Gastroesophageal sphincter (tissue), 4 donors: ENCODE data around the gene RNF4. TPM values are rescaled to one million over a fixed set of nuclear protein-coding genes. Genes with fewer than 3 reads are reported as not detected.

Experiments
- ATAC-seq: fragments of 150-250 bp; one replicate; pipeline ENCODE4 v1.9.1; 2016; ENCODE audit warnings: mild to moderate bottlenecking, moderate library complexity
- H3K27ac ChIP-seq, 4 donors: fragments of 200-600 bp; sonication (generic) in 3 of 4; 1 replicate in 3 of 4; 2 replicates in 1 of 4; pipeline ENCODE4 v1.5.1; 2016 to 2019
- H3K27me3 ChIP-seq: fragments of 200-600 bp; sonication (generic); one replicate; pipeline ENCODE4 v1.5.1; 2019
- H3K36me3 ChIP-seq, 2 donors: fragments of 200-600 bp; sonication (generic); one replicate each; pipeline ENCODE4 v1.5.1; 2019; ENCODE audit warnings: control low read depth in 1 of 2
- H3K4me1 ChIP-seq, 3 donors: fragments of 200-600 bp; sonication (generic); 1 replicate in 2 of 3; 2 replicates in 1 of 3; pipeline ENCODE4 v1.5.1; 2016 to 2019; ENCODE audit warnings: control low read depth in 2 of 3
- H3K4me3 ChIP-seq, 2 donors: fragments of 200-600 bp; sonication (generic); one replicate each; pipeline ENCODE4 v1.5.1; 2019; ENCODE audit warnings: mild to moderate bottlenecking in 1 of 2, moderate library complexity in 1 of 2
- H3K9me3 ChIP-seq, 3 donors: fragments of 200-600 bp; sonication (generic); one replicate each; pipeline ENCODE4 v1.5.1; 2017 to 2019; ENCODE audit warnings: control low read depth in 2 of 3
- EP300 ChIP-seq: sonication (generic); formaldehyde crosslinking; IDR thresholded peaks from one replicate; pipeline ENCODE4 v1.6.1; 2017; ENCODE audit warnings: antibody characterized with exemption, mild to moderate bottlenecking
- POLR2A ChIP-seq, 2 donors: fragments of 450-650 bp; IDR thresholded peaks; one replicate each; pipeline ENCODE4 v1.6.1; 2017; ENCODE audit warnings: antibody characterized with exemption in 2 of 2, mild to moderate bottlenecking in 2 of 2, moderate library complexity in 1 of 2
- POLR2AphosphoS5 ChIP-seq: sonication (generic); formaldehyde crosslinking; IDR thresholded peaks from one replicate; pipeline ENCODE4 v1.6.1; 2017; ENCODE audit warnings: antibody characterized with exemption
- WGBS, 2 donors: methylation state at CpG; one replicate each; pipeline ENCODE4 v1.1.5; 2018; ENCODE audit warnings: low coverage in 1 of 2; 5-methylcytosine and 5-hydroxymethylcytosine counted together
- total RNA-seq, 4 donors: library from RNA; depleted of rRNA; stranded (reverse); fragments of >200 nt; gene quantifications; one replicate each; pipeline ENCODE4 v1.1.0, GENCODE V29; 2016
- TF ChIP-seq, protein P1 (sequence below), 4 experiments: fragments of 200-600 bp in 2 of 4; fragments of 450-650 bp in 2 of 4; sonication (generic) in 1 of 4; IDR thresholded peaks; one replicate each; pipeline ENCODE4 v1.5.1; 2017 to 2019; ENCODE audit warnings: antibody characterized with exemption in 4 of 4, mild to moderate bottlenecking in 2 of 4, moderate library complexity in 2 of 4

The RNF4 gene
- total RNA-seq, 4 donors from 2014 or later: 30.2 to 64.3 (median 43.1) TPM

DNA sequence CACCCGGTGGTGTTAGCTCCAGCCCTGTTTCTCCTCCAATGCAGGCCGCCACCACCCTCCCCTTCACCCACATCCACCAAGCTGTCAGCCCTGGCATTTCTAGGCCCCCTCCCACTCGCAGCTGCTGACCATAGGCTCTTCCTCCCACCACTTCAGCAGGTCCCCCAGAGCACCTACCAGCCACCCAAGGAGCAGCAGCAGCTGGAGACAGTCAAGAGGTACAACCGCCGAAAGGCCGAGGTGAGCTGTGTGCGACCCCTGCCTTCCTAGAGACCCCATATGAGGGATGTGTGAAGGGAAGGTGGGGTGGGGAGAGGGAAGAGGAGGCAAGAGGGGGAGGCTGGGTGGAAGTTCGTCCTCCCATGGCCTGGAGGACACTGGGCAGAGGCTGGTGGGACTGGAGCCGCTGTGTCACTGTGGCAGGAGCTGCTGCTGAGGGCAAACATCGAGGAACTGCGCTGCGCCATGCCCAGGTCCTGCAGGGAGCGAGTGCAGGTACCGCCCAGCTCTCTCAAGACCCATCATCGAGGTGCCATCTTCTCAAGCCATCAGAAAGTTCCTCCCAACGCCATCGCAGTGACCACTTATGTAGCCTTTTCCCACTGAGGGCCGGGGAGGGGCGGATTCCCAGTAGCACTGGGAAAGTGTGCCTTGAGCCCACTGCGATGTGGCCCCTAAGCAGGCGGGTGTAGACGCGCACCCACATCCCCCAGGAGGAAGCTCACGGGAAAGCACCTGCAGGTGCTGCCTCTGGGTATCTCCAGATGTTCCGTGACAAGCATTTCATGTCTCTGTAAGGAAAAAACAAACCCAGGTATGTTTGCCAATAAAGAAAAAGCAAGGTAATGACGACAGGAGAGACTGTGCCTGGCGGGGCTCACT, 19.2 kb upstream of the RNF4 start:
- WGBS, 2 donors: 84 to 88% methylated on average over 10 to 17 of the region's 27 CpGs
- Histone ChIP-seq H3K27me3 (peaks cover 4% of the 10 kb centered on the region), H3K4me1 (no peaks in the 10 kb centered on the region), H3K27ac (no peak overlapping the region), H3K4me3 (no peak overlapping the region), H3K36me3 (no peaks in the 10 kb centered on the region), H3K9me3 (no peaks in the 10 kb centered on the region)
- TF ChIP-seq EP300 (no peak), POLR2AphosphoS5 (no peak), POLR2A (IDR thresholded peaks at IDR 0.05) (no peak)
- TF ChIP-seq, protein P1, sequence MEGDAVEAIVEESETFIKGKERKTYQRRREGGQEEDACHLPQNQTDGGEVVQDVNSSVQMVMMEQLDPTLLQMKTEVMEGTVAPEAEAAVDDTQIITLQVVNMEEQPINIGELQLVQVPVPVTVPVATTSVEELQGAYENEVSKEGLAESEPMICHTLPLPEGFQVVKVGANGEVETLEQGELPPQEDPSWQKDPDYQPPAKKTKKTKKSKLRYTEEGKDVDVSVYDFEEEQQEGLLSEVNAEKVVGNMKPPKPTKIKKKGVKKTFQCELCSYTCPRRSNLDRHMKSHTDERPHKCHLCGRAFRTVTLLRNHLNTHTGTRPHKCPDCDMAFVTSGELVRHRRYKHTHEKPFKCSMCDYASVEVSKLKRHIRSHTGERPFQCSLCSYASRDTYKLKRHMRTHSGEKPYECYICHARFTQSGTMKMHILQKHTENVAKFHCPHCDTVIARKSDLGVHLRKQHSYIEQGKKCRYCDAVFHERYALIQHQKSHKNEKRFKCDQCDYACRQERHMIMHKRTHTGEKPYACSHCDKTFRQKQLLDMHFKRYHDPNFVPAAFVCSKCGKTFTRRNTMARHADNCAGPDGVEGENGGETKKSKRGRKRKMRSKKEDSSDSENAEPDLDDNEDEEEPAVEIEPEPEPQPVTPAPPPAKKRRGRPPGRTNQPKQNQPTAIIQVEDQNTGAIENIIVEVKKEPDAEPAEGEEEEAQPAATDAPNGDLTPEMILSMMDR (IDR thresholded peaks at IDR 0.05): no peak
- ATAC-seq: no peak

DNA sequence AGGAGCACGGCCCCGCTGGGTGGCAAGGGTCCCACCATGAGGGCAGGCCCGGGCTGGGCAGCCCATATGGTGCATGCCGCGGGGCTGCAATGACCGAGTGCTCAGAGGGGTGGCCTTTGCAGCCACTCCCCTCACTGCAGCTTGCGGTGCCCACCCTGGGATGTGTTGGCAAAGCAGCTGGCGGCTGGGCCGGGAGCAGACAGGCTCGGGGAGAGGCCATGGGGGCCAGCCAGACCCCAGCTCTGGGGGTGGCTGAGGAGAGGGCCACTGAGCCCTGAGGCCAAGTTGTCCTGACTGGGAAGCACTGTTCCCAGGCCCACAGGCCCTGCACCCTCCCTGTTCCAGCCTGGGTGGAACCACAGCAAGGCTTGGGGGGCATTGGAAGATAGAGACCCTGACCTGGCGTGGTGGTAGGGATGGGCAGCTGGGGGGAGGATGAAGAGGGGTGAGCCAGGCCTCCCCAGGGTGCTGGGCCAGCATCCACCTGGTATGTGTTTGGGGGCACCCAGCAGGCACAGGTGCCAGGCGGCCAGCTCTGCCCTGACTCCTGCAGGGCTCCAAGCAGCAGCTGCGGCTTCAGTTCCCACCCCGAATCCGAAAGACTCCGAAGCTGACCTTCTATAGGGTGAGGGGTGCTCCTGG, 18.4 kb upstream of the RNF4 start:
- Histone ChIP-seq H3K4me1 (no peaks in the 10 kb centered on the region), H3K9me3 (no peaks in the 10 kb centered on the region), H3K4me3 (no peak overlapping the region), H3K27ac (no peak overlapping the region), H3K27me3 (peaks cover 4% of the 10 kb centered on the region), H3K36me3 (no peaks in the 10 kb centered on the region)
- 67 to 87% methylated on average over 4 to 6 of the region's 16 CpGs for WGBS, 2 donors
- ATAC-seq: no peak
- TF ChIP-seq POLR2A (IDR thresholded peaks at IDR 0.05): no peak
- TF ChIP-seq, protein P1 (IDR thresholded peaks at IDR 0.05): no peak
- TF ChIP-seq POLR2AphosphoS5: no peak

DNA sequence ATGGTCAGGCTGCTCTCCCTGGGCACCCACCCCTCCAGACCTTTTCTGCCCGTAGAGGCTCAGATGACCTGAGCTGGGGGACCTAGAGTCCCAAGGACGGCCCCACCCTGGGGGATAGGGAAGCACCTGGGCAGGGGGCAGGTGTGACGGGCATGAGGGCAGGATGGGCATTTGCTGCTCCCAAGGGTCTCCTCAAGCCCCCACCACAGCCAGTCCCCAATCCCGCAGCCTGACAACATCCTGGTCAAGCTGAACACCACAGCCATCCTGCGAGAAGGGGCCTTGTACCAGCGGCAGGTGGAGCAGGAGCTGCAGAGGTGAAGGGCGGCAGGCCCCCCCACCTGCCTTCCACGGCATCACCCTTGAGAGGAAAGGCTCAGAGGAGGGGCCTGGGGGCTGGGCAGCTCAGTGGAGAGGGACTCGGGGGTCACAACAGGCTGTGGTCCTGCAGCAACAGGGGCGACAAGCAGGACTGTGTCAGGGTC, 17.8 kb upstream of the RNF4 start:
- no peak overlapping the region for H3K4me3 ChIP-seq
- no peaks in the 10 kb centered on the region for H3K9me3 ChIP-seq
- H3K27me3 ChIP-seq: peaks cover 4% of the 10 kb centered on the region
- no peaks in the 10 kb centered on the region for H3K4me1 ChIP-seq
- H3K36me3 ChIP-seq: no peaks in the 10 kb centered on the region
- ATAC-seq: no peak
- WGBS, 2 donors: 38 to 70% methylated on average over 2 of the region's 10 CpGs
- no peak for TF ChIP-seq POLR2A (IDR thresholded peaks at IDR 0.05)
- no peak for TF ChIP-seq POLR2AphosphoS5
- TF ChIP-seq EP300: no peak
- TF ChIP-seq, protein P1 (IDR thresholded peaks at IDR 0.05): no peak
- H3K27ac ChIP-seq: no peak overlapping the region

DNA sequence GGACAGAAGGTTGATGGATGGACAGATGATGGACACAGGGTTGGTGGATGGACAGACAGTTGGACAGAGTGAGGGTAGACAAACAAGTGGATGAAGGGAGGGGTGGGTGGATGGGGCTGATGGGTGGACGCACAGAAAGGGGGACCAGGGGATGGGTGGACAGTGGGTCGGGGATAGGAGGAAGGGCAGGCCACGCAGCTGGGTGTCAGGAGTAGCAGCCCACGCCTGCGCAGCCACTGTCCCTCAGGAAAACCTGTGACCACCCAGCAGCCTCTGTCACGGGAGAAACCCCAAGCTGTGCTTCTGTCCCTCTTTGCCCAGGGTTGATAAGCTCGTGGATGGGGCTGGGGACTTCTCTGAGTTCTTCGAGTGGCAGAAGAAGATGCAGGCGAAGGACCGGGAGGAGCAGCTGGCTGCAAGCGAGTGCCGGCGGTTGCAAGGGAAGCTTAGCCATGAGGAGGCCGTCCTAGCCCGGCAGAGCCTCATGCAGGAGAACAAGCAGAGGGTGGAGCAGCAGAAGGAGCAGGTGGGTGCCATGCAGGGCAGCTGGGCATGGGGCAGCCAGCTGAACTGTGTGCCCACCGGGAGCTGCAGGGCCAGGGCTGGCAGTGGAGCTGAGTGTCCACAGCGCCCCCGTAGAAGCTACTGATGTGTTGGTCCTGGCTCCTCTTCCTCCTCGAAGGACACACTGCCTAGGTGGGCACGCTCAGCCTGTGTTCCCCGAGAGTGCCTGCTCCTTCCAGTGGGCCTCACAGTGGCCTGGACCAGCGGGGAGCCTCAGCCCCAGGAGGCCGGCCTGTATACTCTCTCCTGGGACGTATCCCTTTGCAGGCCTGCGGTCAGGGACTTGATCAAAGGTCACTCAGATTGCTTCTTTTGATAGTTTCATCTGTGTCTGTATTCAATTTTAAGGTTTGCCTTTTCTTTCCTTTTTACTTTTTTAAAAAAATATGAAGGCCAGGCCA, 16.8 kb upstream of the RNF4 start:
- no peak for ATAC-seq
- H3K27ac ChIP-seq: no peak overlapping the region
- H3K36me3 ChIP-seq: no peaks in the 10 kb centered on the region
- no peak overlapping the region for H3K4me3 ChIP-seq
- H3K9me3 ChIP-seq: no peaks in the 10 kb centered on the region
- peaks cover 10% of the 10 kb centered on the region for H3K27me3 ChIP-seq
- no peaks in the 10 kb centered on the region for H3K4me1 ChIP-seq
- WGBS, 2 donors: 63% methylated on average over 8 of the region's 25 CpGs; no CpG with 5 or more reads in 1 of the 2 donors
- TF ChIP-seq POLR2A (IDR thresholded peaks at IDR 0.05): no peak
- TF ChIP-seq, protein P1 (IDR thresholded peaks at IDR 0.05): no peak
- no peak for TF ChIP-seq POLR2AphosphoS5
- no peak for TF ChIP-seq EP300
